HepG2 (cell line): ENCODE results near the gene FBRSL1. TPM values are rescaled to one million over a fixed set of nuclear protein-coding genes. Genes with fewer than 3 reads are reported as not detected.
"Not testable (repeated sequence)": the region's sequence is repeated elsewhere in the genome, so short reads cannot be mapped to it uniquely, and the experiment has no call there.

ENCODE experiments used
- CREB1 ChIP-seq, 2 experiments: fragments of 450-650 bp in 1 of 2; IDR thresholded peaks; 2 replicates each; pipeline ENCODE4 v1.6.1; 2016 to 2017; ENCODE audit warnings: control low read depth in 1 of 2, mild to moderate bottlenecking in 1 of 2, missing compliant biosample characterization in 1 of 2, missing genetic modification characterization in 1 of 2
- ETV5 ChIP-seq: IDR thresholded peaks from 2 replicates; pipeline ENCODE4 v1.6.1; 2018; ENCODE audit warnings: missing biosample characterization, missing genetic modification reagents, inconsistent platforms, borderline replicate concordance
- FOXA3 ChIP-seq: IDR thresholded peaks from 2 replicates; pipeline ENCODE4 v1.6.1; 2016; ENCODE audit warnings: missing genetic modification reagents, missing compliant biosample characterization
- HDAC1 ChIP-seq: sonication (generic); formaldehyde crosslinking; IDR thresholded peaks from 2 replicates; pipeline ENCODE4 v1.5.1; 2020; ENCODE audit warnings: mild to moderate bottlenecking, missing genetic modification reagents
- MED1 ChIP-seq: sonication (generic); formaldehyde crosslinking; IDR thresholded peaks from 2 replicates; pipeline ENCODE4 v1.4.0; 2020; ENCODE audit warnings: missing genetic modification reagents
- MEIS2 ChIP-seq: sonication (generic); formaldehyde crosslinking; IDR thresholded peaks from 2 replicates; pipeline ENCODE4 v1.9.0; 2021; ENCODE audit warnings: mild to moderate bottlenecking, missing genetic modification reagents
- MYC ChIP-seq: sonication (generic); formaldehyde crosslinking; IDR thresholded peaks from 2 replicates; pipeline ENCODE4 v1.9.0; 2021; ENCODE audit warnings: missing genetic modification reagents, borderline replicate concordance
- NONO ChIP-seq, 2 experiments: fragments of 450-650 bp in 1 of 2; sonication (generic) in 1 of 2; formaldehyde crosslinking in 1 of 2; IDR thresholded peaks in 1 of 2; conservative IDR thresholded peaks in 1 of 2; 2 replicates each; pipeline versions ENCODE4 v1.6.1 to v1.8.0; 2017 to 2022; ENCODE audit warnings: mild to moderate bottlenecking in 1 of 2, missing genetic modification reagents in 1 of 2, moderate library complexity in 1 of 2
- ONECUT2 ChIP-seq: sonication (generic); formaldehyde crosslinking; IDR thresholded peaks from 2 replicates; pipeline ENCODE4 v1.4.0; 2020; ENCODE audit warnings: missing genetic modification reagents
- PPARG ChIP-seq: conservative IDR thresholded peaks from 2 replicates; pipeline ENCODE4 v1.6.1; 2016; ENCODE audit warnings: missing biosample characterization, missing genetic modification reagents
- SAP130 ChIP-seq: IDR thresholded peaks from 2 replicates; pipeline ENCODE4 v1.6.1; 2016; ENCODE audit warnings: low read depth
- ZBTB20 ChIP-seq: sonication (generic); formaldehyde crosslinking; IDR thresholded peaks from 2 replicates; pipeline ENCODE4 v1.8.1; 2023; ENCODE audit warnings: missing genetic modification reagents, low read depth, mild to moderate bottlenecking, borderline replicate concordance
- ZNF614 ChIP-seq: IDR thresholded peaks from 2 replicates; pipeline ENCODE4 v1.6.1; 2018; ENCODE audit warnings: missing biosample characterization, missing genetic modification reagents, inconsistent platforms, borderline replicate concordance
- polyA plus RNA-seq, 8 experiments: library from polyadenylated mRNA; depleted of rRNA in 3 of 8; stranded (reverse) in 7 of 8; unstranded in 1 of 8; fragments of >200 nt; fragmentation: Illumina TruSeq in 4 of 8; extraction: Trizol in 4 of 8; gene quantifications; 2 replicates each; pipeline versions ENCODE4 v1.2.1 to v1.2.3, GENCODE V29; 2011 to 2016; ENCODE audit warnings: low read depth in 4 of 8, missing spikeins in 1 of 8, mixed read lengths in 1 of 8; ENCODE audit not compliant: insufficient read depth in 1 of 8
- total RNA-seq, 5 experiments: library from RNA; depleted of rRNA; stranded (reverse); fragments of >200 nt; fragmentation: Illumina TruSeq; extraction: Trizol; gene quantifications; 2 replicates each; pipeline ENCODE4 v1.2.3, GENCODE V29; 2016; ENCODE audit warnings: low read depth in 1 of 5
- TF ChIP-seq, protein P1 (sequence below): sonication (generic); formaldehyde crosslinking; IDR thresholded peaks from 2 replicates; pipeline ENCODE4 v1.8.0; 2022; ENCODE audit warnings: missing genetic modification reagents, mild to moderate bottlenecking, moderate library complexity, borderline replicate concordance
- TF ChIP-seq, protein P2 (sequence below): sonication (generic); formaldehyde crosslinking; IDR thresholded peaks from 2 replicates; pipeline ENCODE4 v1.4.0; 2020; ENCODE audit warnings: mild to moderate bottlenecking, missing genetic modification reagents, borderline replicate concordance
- TF ChIP-seq, protein P3 (sequence below): sonication (generic); formaldehyde crosslinking; conservative IDR thresholded peaks from 2 replicates; pipeline ENCODE4 v1.4.0; 2020; ENCODE audit warnings: mild to moderate bottlenecking, missing genetic modification reagents, moderate library complexity

Gene FBRSL1
- total and polyA plus RNA-seq, 2 of the 13 experiments (the other 11 are each of a cell fraction or from before 2014, with no cell fraction given) = 3.6 to 7.9 TPM

DNA sequence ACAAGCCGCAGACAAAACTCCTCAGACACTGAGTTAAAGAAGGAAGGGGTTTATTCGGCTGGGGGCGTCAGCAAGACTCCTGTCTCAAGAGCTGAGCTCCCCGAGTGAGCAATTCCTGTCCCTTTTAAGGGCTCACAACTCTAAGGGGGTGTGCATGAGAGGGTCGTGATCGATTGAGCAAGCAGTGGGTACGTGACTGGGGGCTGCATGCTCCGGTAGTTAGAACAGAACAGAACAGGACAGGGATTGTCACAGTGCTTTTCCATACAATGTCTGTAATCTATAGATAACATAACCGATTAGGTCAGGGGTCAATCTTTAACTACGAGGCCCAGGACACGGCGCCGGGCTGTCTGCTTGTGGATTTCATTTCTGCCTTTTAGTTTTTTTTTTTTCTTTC lies 49.5 kb upstream of the FBRSL1 start (continued):
- TF ChIP-seq, protein P1, sequence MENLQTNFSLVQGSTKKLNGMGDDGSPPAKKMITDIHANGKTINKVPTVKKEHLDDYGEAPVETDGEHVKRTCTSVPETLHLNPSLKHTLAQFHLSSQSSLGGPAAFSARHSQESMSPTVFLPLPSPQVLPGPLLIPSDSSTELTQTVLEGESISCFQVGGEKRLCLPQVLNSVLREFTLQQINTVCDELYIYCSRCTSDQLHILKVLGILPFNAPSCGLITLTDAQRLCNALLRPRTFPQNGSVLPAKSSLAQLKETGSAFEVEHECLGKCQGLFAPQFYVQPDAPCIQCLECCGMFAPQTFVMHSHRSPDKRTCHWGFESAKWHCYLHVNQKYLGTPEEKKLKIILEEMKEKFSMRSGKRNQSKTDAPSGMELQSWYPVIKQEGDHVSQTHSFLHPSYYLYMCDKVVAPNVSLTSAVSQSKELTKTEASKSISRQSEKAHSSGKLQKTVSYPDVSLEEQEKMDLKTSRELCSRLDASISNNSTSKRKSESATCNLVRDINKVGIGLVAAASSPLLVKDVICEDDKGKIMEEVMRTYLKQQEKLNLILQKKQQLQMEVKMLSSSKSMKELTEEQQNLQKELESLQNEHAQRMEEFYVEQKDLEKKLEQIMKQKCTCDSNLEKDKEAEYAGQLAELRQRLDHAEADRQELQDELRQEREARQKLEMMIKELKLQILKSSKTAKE = peak; percentile 54; the same call in 1 of the 2 replicates
- TF ChIP-seq HDAC1 (CRISPR knock-in tag) (peak; percentile 29; the same call in 1 of the 2 replicates), SAP130 (CRISPR knock-in tag) (0 out of 2 replicates have a peak, but pooled peaks have one; percentile 26), ETV5 (CRISPR knock-in tag) (peak; percentile 35; the same call in 1 of the 2 replicates), MEIS2 (CRISPR knock-in tag) (peak; percentile 30; the same call in 1 of the 2 replicates), NONO (CRISPR knock-in tag; conservative IDR thresholded peaks at IDR 0.05) (peak; percentile 67), CREB1 (CRISPR knock-in tag; IDR thresholded peaks at IDR 0.05) (peak; percentile 65), ZNF614 (CRISPR knock-in tag) (0 out of 2 replicates have a peak, but pooled peaks have one; percentile 50), ONECUT2 (CRISPR knock-in tag) (peak; percentile 37; the same call in 1 of the 2 replicates), MED1 (CRISPR knock-in tag) (peak; percentile 84), PPARG (CRISPR knock-in tag) (0 out of 2 replicates have a peak, but pooled peaks have one; percentile 34), FOXA3 (CRISPR knock-in tag) (peak; percentile 18; the same call in 1 of the 2 replicates), MYC (CRISPR knock-in tag) (peak; percentile 27; the same call in 1 of the 2 replicates), ZBTB20 (CRISPR knock-in tag) (peak; percentile 36; the same call in 1 of the 2 replicates)
- TF ChIP-seq, protein P2, sequence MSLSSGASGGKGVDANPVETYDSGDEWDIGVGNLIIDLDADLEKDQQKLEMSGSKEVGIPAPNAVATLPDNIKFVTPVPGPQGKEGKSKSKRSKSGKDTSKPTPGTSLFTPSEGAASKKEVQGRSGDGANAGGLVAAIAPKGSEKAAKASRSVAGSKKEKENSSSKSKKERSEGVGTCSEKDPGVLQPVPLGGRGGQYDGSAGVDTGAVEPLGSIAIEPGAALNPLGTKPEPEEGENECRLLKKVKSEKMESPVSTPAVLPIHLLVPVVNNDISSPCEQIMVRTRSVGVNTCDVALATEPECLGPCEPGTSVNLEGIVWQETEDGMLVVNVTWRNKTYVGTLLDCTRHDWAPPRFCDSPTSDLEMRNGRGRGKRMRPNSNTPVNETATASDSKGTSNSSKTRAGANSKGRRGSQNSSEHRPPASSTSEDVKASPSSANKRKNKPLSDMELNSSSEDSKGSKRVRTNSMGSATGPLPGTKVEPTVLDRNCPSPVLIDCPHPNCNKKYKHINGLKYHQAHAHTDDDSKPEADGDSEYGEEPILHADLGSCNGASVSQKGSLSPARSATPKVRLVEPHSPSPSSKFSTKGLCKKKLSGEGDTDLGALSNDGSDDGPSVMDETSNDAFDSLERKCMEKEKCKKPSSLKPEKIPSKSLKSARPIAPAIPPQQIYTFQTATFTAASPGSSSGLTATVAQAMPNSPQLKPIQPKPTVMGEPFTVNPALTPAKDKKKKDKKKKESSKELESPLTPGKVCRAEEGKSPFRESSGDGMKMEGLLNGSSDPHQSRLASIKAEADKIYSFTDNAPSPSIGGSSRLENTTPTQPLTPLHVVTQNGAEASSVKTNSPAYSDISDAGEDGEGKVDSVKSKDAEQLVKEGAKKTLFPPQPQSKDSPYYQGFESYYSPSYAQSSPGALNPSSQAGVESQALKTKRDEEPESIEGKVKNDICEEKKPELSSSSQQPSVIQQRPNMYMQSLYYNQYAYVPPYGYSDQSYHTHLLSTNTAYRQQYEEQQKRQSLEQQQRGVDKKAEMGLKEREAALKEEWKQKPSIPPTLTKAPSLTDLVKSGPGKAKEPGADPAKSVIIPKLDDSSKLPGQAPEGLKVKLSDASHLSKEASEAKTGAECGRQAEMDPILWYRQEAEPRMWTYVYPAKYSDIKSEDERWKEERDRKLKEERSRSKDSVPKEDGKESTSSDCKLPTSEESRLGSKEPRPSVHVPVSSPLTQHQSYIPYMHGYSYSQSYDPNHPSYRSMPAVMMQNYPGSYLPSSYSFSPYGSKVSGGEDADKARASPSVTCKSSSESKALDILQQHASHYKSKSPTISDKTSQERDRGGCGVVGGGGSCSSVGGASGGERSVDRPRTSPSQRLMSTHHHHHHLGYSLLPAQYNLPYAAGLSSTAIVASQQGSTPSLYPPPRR (CRISPR knock-in tag) = peak; percentile 60; the same call in 1 of the 2 replicates
- not testable (repeated sequence) for TF ChIP-seq NONO, CREB1 (IDR thresholded peaks at IDR 0.05)
- TF ChIP-seq, protein P3, sequence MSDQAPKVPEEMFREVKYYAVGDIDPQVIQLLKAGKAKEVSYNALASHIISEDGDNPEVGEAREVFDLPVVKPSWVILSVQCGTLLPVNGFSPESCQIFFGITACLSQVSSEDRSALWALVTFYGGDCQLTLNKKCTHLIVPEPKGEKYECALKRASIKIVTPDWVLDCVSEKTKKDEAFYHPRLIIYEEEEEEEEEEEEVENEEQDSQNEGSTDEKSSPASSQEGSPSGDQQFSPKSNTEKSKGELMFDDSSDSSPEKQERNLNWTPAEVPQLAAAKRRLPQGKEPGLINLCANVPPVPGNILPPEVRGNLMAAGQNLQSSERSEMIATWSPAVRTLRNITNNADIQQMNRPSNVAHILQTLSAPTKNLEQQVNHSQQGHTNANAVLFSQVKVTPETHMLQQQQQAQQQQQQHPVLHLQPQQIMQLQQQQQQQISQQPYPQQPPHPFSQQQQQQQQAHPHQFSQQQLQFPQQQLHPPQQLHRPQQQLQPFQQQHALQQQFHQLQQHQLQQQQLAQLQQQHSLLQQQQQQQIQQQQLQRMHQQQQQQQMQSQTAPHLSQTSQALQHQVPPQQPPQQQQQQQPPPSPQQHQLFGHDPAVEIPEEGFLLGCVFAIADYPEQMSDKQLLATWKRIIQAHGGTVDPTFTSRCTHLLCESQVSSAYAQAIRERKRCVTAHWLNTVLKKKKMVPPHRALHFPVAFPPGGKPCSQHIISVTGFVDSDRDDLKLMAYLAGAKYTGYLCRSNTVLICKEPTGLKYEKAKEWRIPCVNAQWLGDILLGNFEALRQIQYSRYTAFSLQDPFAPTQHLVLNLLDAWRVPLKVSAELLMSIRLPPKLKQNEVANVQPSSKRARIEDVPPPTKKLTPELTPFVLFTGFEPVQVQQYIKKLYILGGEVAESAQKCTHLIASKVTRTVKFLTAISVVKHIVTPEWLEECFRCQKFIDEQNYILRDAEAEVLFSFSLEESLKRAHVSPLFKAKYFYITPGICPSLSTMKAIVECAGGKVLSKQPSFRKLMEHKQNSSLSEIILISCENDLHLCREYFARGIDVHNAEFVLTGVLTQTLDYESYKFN = peak; percentile 78
